GM12878 (cell line): ENCODE data around the gene NEURL4. TPM values are rescaled to one million over a fixed set of nuclear protein-coding genes. Genes with fewer than 3 reads are reported as not detected.

Experiments
- ATAC-seq: fragments of 200-7000 bp; cut with Tn5 transposase; 3 replicates; pipeline ENCODE4 v1.9.1; 2020; ENCODE audit warnings: mild to moderate bottlenecking, moderate library complexity
- BruUV-seq: library from RNA; stranded (reverse); fragments of 400-500 nt; replicated peaks from 2 replicates; lab custom pipeline; 2021; lab: Mats Ljungman, UMichigan
- CTCF ChIA-PET: fragments of 300-600 bp; sonication (Branson Sonifier 250); formaldehyde crosslinking; extraction: SDS; loops from one replicate; lab custom pipeline; 2021; ENCODE audit warnings: inconsistent platforms; lab: Yijun Ruan, JAX
- POLR2A ChIA-PET: fragments of 350-600 bp; formaldehyde crosslinking; extraction: SDS; loops from one replicate; lab custom pipeline; 2021; ENCODE audit warnings: inconsistent platforms; lab: Charles Lee
- RAD21 ChIA-PET: fragments of 300-600 bp; sonication (Branson Sonifier 250); formaldehyde crosslinking; loops from one replicate; lab custom pipeline; 2023; ENCODE audit warnings: antibody characterized with exemption; ENCODE audit not compliant: unreplicated experiment; lab: Charles Lee
- SMC1A ChIA-PET: fragments of 300-600 bp; sonication (Branson Sonifier 250); formaldehyde crosslinking; loops from one replicate; lab custom pipeline; 2023; ENCODE audit not compliant: unreplicated experiment, uncharacterized antibody; lab: Charles Lee
- DNase-seq: peaks from one replicate; pipeline ENCODE4 v3.0.0-alpha.2; 2011; ENCODE audit warnings: low read depth, low spot score
- FAIRE-seq: peaks from 3 replicates; lab custom pipeline; 2011; peaks lifted over from hg19 to GRCh38; lab: Jason Lieb, UNC
- H2AFZ ChIP-seq: 2 replicates; pipeline ENCODE4 v1.6.0; 2011; ENCODE audit warnings: low read depth, low read length, control low read depth; ENCODE audit not compliant: control insufficient read depth
- H3K27ac ChIP-seq: 2 replicates; pipeline ENCODE4 v1.5.1; 2011; ENCODE audit warnings: control low read depth; ENCODE audit not compliant: control insufficient read depth, insufficient read depth
- H3K27me3 ChIP-seq, 2 experiments: replicated peaks in 1 of 2; 2 replicates each; pipeline versions ENCODE4 v1.6.0 to v1.6.1; 2011; ENCODE audit warnings: low read length in 1 of 2; ENCODE audit not compliant: control insufficient read depth in 2 of 2, insufficient read depth in 2 of 2
- H3K36me3 ChIP-seq, 2 experiments: 2 replicates each; pipeline ENCODE4 v1.5.1; 2011; ENCODE audit warnings: low read length in 1 of 2; ENCODE audit not compliant: control insufficient read depth in 2 of 2, insufficient read depth in 2 of 2
- H3K4me1 ChIP-seq: 2 replicates; pipeline ENCODE4 v1.6.1; 2011; ENCODE audit warnings: mild to moderate bottlenecking, low read length, moderate library complexity, mixed read lengths; ENCODE audit not compliant: control insufficient read depth, insufficient read depth
- H3K4me2 ChIP-seq: 2 replicates; pipeline ENCODE4 v1.6.0; 2011; ENCODE audit warnings: control low read depth; ENCODE audit not compliant: control insufficient read depth, insufficient read depth
- H3K4me3 ChIP-seq: fragments of 200-600 bp; sonication (generic); 2 replicates; pipeline ENCODE4 v1.5.1; 2016
- H3K79me2 ChIP-seq: 2 replicates; pipeline ENCODE4 v1.6.0; 2011; ENCODE audit warnings: low read length; ENCODE audit not compliant: control insufficient read depth, insufficient read depth
- H3K9ac ChIP-seq: 2 replicates; pipeline ENCODE4 v1.8.0; 2011; ENCODE audit warnings: low read length, control low read depth, mixed read lengths; ENCODE audit not compliant: control insufficient read depth, insufficient read depth
- H3K9me3 ChIP-seq: replicated peaks from 3 replicates; pipeline ENCODE4 v1.5.1; 2011; ENCODE audit warnings: mild to moderate bottlenecking, low read length; ENCODE audit not compliant: control insufficient read depth, insufficient read depth
- H4K20me1 ChIP-seq: 2 replicates; pipeline ENCODE4 v1.6.0; 2011; ENCODE audit not compliant: control insufficient read depth, insufficient read depth
- BACH1 ChIP-seq: fragments of 450-650 bp; IDR thresholded peaks from 2 replicates; pipeline ENCODE4 v1.6.1; 2017; ENCODE audit warnings: mild to moderate bottlenecking, borderline replicate concordance
- BMI1 ChIP-seq: fragments of 450-650 bp; IDR thresholded peaks from 2 replicates; pipeline ENCODE4 v1.6.1; 2016; ENCODE audit warnings: mild to moderate bottlenecking, moderate library complexity, borderline replicate concordance
- CREB1 ChIP-seq: IDR thresholded peaks from 2 replicates; pipeline ENCODE4 v1.6.1; 2012; ENCODE audit warnings: low read depth, mild to moderate bottlenecking, inconsistent platforms
- EP300 ChIP-seq, 2 experiments: fragments of 150-350 bp in 1 of 2; IDR thresholded peaks; 2 replicates each; pipeline ENCODE4 v1.6.1; 2011 to 2012; ENCODE audit warnings: low read depth in 2 of 2, low read length in 2 of 2, borderline replicate concordance in 1 of 2, improper control_type of control experiment in 1 of 2, inconsistent platforms in 1 of 2; ENCODE audit not compliant: control insufficient read depth in 1 of 2
- MEF2A ChIP-seq: IDR thresholded peaks from 2 replicates; pipeline ENCODE4 v1.6.1; 2011; ENCODE audit warnings: low read depth, mild to moderate bottlenecking, low read length, moderate library complexity; ENCODE audit not compliant: insufficient read depth
- NRF1 ChIP-seq: conservative IDR thresholded peaks from 2 replicates; pipeline ENCODE4 v1.6.1; 2011; ENCODE audit warnings: mild to moderate bottlenecking, low read depth, low read length, improper control_type of control experiment
- SIX5 ChIP-seq: IDR thresholded peaks from 2 replicates; pipeline ENCODE4 v1.6.1; 2011; ENCODE audit warnings: mild to moderate bottlenecking, low read depth, low read length, moderate library complexity; ENCODE audit not compliant: severe bottlenecking
- WGBS: methylation state at CpG from one replicate; pipeline ENCODE4 v1.1.6; 2016; ENCODE audit warnings: low lambda C conversion rate; ENCODE audit not compliant: insufficient replicate concordance, insufficient coverage; ENCODE audit errors: missing lambda C conversion rate; 5-methylcytosine and 5-hydroxymethylcytosine counted together
- in situ Hi-C: fragments of 300-500 bp; cut with MboI; formaldehyde crosslinking; loops from 9 replicates; pipeline ENCODE4 v1.14.3; 2018; ENCODE audit warnings: mixed read lengths
- intact Hi-C: fragments of 100-400 bp; cut with micrococcal nuclease; formaldehyde crosslinking; loops from one replicate; pipeline ENCODE4 v1.14.2; 2022; ENCODE audit not compliant: unreplicated experiment
- polyA plus RNA-seq, 11 experiments: library from polyadenylated mRNA; depleted of rRNA in 4 of 11; unstranded in 6 of 11; stranded (reverse) in 5 of 11; fragments of >200 nt; fragmentation: Nextera tagmentation in 4 of 11; fragmentation: Illumina TruSeq in 1 of 11; extraction: Ambion mirVana in 4 of 11; extraction: Trizol in 1 of 11; gene quantifications; 1 replicate in 1 of 11; 2 replicates in 10 of 11; pipeline versions ENCODE4 v1.2.1 to v1.2.3, GENCODE V29; 2011 to 2016; ENCODE audit warnings: inconsistent platforms in 2 of 11, missing spikeins in 2 of 11, low read depth in 1 of 11
- total RNA-seq, 4 experiments: library from RNA; depleted of rRNA in 3 of 4; stranded (reverse); fragments of >200 nt in 3 of 4; fragmentation: Illumina TruSeq in 1 of 4; extraction: Trizol in 1 of 4; gene quantifications; 2 replicates each; pipeline versions ENCODE4 v1.2.1 to v1.2.3, GENCODE V29; 2013 to 2021
- TF ChIP-seq, protein P1 (sequence below): fragments of 450-650 bp; formaldehyde crosslinking; IDR thresholded peaks from 2 replicates; pipeline ENCODE4 v1.4.0; 2022; ENCODE audit warnings: mild to moderate bottlenecking, moderate library complexity
- TF ChIP-seq, protein P2 (sequence below): fragments of 450-650 bp; IDR thresholded peaks from 2 replicates; pipeline ENCODE4 v1.6.1; 2017; ENCODE audit warnings: mild to moderate bottlenecking, moderate library complexity
- TF ChIP-seq, protein P3 (sequence below): IDR thresholded peaks from 2 replicates; pipeline ENCODE4 v1.6.1; 2012; ENCODE audit warnings: low read length, inconsistent platforms

Gene NEURL4
- total and polyA plus RNA-seq, 10 of the 15 experiments (the other 5 are each of a cell fraction or from before 2014, with no cell fraction given), result 0.03 to 41.9 (median 10.0) TPM

DNA sequence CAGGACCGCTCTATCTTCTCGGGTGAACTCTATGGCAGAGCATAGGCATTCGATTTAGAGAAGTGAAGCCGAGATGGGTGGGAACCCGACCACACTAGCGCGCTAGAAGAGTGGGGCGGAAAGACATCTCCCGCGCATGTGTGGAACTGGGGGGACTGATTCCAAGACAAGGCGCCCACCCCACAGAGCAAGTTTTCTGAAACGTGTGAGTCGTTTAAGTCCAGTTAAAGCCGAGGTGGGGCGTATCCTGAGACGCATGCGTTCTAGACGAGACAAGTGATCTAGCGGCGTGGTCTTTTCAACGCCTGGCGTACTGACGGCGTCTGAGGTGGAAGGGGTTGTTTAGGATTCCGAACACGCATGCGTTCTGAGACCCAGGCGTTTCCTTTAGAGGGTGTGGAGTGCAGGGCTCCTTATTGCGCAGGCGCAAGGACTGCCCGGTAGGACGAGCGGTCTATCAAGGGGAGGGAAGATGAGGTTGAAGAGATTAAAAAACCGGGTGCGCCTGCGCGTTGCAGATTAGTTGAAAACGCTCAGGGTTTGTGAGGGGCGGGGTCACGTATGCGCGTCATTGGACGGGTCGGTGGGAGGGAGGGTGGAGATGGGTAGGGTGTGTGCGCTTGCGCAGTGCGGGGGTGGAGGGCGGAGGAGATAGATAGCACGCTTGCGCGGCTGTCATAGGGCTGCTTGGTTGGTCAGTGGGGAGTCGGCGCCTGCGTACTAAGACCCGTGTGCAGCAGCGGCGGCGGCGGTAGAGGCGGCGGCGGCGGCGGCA lies 22.0 kb downstream of the NEURL4 start, which contains the start of gene EIF5A (continued):
- TF ChIP-seq MEF2A (0 out of 2 replicates have a peak, but pooled peaks have one; percentile 37), EP300 (IDR thresholded peaks at IDR 0.05; ENCODE audit: borderline replicate concordance in 1 of 2, control insufficient read depth in 1 of 2, low read depth in 2 of 2, low read length in 2 of 2) (0 out of 4 replicates have a peak, but pooled peaks of 1 of the 2 experiments have one; percentile 54)

DNA sequence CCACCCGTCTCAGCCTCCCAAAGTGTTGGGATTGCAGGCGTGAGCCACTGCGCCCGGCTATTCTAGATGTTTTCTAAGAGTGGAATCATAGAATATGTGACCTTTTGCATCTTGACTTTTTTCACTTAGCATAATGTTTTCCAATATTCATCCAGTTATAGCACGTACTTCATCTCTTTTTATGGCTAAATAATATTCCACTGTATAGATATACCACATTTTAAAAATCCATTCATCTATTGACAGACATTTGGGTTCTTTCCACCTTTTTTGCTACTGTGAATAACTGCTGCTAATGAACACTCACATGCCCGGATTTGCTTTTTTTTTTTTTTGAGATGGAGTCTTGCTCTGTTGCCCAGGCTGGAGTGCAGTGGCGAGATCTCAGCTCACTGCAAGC lies 25.0 kb downstream of the NEURL4 start:
- intact Hi-C loops (loop anchor here (10.0 kb wide), 1 partner anchor 381 kb away; the partner anchor contains the start of genes TP53 and WRAP53), in situ Hi-C loops (no loop called here)
- ATAC-seq (no peak), DNase-seq (no peak), FAIRE-seq (no peak)
- WGBS, result 86% methylated on average over 6 of the region's 7 CpGs
- H3K4me1 ChIP-seq, result no peaks in the 10 kb centered on the region
- H3K9me3 ChIP-seq, result no peaks in the 10 kb centered on the region
- POLR2A ChIA-PET, result interaction anchor here (1.5 to 1.6 kb wide), 2 partner anchors 15 to 33 kb away, joined by 4 to 9 read pairs; no protein-coding TSS in a partner anchor
- SMC1A ChIA-PET, result no interaction called here
- H3K9ac ChIP-seq, result no peak overlapping the region
- H3K36me3 ChIP-seq, result peaks cover 0 to under 1% of the 10 kb centered on the region in 2 experiments; a peak in 1 of 4 replicates
- no TSS peak for BruUV-seq
- CTCF ChIA-PET, result interaction anchor here (1.2 to 2.6 kb wide), 4 partner anchors 21 to 83 kb away, joined by 3 to 8 read pairs (median 5); partner anchors contain the start of gene TMEM95
- H3K4me3 ChIP-seq, result no peak overlapping the region
- RAD21 ChIA-PET, result interaction anchor here (0.7 kb wide), 1 partner anchor 298 kb away, joined by 3 read pairs; no protein-coding TSS in a partner anchor
- H2AFZ ChIP-seq, result no peak overlapping the region
- H4K20me1 ChIP-seq, result peaks cover 1% of the 10 kb centered on the region; the same call in 1 of the 2 replicates
- no peaks in the 10 kb centered on the region for H3K27me3 ChIP-seq
- no peak overlapping the region for H3K4me2 ChIP-seq
- no peak overlapping the region for H3K27ac ChIP-seq
- peaks cover 17% of the 10 kb centered on the region for H3K79me2 ChIP-seq
- TF ChIP-seq SIX5 (no peak), NRF1 (no peak), BMI1 (no peak), BACH1 (no peak), CREB1 (no peak)
- TF ChIP-seq, protein P1, sequence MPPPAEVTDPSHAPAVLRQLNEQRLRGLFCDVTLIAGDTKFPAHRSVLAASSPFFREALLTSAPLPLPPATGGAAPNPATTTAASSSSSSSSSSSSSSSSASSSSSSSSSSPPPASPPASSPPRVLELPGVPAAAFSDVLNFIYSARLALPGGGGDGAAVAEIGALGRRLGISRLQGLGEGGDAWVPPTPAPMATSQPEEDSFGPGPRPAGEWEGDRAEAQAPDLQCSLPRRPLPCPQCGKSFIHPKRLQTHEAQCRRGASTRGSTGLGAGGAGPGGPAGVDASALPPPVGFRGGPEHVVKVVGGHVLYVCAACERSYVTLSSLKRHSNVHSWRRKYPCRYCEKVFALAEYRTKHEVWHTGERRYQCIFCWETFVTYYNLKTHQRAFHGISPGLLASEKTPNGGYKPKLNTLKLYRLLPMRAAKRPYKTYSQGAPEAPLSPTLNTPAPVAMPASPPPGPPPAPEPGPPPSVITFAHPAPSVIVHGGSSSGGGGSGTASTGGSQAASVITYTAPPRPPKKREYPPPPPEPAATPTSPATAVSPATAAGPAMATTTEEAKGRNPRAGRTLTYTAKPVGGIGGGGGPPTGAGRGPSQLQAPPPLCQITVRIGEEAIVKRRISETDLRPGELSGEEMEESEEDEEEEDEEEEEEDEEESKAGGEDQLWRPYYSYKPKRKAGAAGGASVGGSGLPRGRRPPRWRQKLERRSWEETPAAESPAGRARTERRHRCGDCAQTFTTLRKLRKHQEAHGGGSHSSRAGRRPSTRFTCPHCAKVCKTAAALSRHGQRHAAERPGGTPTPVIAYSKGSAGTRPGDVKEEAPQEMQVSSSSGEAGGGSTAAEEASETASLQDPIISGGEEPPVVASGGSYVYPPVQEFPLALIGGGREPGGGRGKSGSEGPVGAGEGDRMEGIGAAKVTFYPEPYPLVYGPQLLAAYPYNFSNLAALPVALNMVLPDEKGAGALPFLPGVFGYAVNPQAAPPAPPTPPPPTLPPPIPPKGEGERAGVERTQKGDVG, result no peak
- TF ChIP-seq, protein P2, sequence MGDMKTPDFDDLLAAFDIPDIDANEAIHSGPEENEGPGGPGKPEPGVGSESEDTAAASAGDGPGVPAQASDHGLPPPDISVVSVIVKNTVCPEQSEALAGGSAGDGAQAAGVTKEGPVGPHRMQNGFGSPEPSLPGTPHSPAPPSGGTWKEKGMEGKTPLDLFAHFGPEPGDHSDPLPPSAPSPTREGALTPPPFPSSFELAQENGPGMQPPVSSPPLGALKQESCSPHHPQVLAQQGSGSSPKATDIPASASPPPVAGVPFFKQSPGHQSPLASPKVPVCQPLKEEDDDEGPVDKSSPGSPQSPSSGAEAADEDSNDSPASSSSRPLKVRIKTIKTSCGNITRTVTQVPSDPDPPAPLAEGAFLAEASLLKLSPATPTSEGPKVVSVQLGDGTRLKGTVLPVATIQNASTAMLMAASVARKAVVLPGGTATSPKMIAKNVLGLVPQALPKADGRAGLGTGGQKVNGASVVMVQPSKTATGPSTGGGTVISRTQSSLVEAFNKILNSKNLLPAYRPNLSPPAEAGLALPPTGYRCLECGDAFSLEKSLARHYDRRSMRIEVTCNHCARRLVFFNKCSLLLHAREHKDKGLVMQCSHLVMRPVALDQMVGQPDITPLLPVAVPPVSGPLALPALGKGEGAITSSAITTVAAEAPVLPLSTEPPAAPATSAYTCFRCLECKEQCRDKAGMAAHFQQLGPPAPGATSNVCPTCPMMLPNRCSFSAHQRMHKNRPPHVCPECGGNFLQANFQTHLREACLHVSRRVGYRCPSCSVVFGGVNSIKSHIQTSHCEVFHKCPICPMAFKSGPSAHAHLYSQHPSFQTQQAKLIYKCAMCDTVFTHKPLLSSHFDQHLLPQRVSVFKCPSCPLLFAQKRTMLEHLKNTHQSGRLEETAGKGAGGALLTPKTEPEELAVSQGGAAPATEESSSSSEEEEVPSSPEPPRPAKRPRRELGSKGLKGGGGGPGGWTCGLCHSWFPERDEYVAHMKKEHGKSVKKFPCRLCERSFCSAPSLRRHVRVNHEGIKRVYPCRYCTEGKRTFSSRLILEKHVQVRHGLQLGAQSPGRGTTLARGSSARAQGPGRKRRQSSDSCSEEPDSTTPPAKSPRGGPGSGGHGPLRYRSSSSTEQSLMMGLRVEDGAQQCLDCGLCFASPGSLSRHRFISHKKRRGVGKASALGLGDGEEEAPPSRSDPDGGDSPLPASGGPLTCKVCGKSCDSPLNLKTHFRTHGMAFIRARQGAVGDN, result no peak
- TF ChIP-seq, protein P3, sequence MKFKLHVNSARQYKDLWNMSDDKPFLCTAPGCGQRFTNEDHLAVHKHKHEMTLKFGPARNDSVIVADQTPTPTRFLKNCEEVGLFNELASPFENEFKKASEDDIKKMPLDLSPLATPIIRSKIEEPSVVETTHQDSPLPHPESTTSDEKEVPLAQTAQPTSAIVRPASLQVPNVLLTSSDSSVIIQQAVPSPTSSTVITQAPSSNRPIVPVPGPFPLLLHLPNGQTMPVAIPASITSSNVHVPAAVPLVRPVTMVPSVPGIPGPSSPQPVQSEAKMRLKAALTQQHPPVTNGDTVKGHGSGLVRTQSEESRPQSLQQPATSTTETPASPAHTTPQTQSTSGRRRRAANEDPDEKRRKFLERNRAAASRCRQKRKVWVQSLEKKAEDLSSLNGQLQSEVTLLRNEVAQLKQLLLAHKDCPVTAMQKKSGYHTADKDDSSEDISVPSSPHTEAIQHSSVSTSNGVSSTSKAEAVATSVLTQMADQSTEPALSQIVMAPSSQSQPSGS, result no peak
